ENCODE measurements around the gene DHX34.
"Not testable (repeated sequence)": the region's sequence is repeated elsewhere in the genome, so short reads cannot be mapped to it uniquely, and the experiment has no call there.

Gene DHX34

DNA sequence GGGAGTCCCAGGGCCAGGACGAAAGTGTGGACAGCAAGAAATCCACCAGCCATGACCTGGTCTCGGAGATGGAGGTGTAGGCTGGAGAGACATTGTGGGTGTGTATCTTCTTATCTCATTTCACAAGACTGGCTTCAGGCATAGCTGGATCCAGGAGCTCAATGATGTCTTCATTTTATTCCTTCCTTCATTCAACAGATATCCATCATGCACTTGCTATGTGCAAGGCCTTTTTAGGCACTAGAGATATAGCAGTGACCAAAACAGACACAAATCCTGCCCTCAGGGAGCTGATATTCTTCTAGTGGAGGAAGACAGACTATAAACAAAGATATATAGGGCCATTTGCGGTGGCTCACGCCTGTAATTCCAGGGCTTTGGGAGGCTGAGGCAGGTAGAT lies 7.4 kb upstream of the DHX34 start:
- DNase-seq (ENCODE audit: insufficient read length, low spot score) = no peak
- TF ChIP-seq POLR2A (IDR thresholded peaks at IDR 0.05; ENCODE audit: low read depth, low read length) = no peak
- FAIRE-seq = no peak

DNA sequence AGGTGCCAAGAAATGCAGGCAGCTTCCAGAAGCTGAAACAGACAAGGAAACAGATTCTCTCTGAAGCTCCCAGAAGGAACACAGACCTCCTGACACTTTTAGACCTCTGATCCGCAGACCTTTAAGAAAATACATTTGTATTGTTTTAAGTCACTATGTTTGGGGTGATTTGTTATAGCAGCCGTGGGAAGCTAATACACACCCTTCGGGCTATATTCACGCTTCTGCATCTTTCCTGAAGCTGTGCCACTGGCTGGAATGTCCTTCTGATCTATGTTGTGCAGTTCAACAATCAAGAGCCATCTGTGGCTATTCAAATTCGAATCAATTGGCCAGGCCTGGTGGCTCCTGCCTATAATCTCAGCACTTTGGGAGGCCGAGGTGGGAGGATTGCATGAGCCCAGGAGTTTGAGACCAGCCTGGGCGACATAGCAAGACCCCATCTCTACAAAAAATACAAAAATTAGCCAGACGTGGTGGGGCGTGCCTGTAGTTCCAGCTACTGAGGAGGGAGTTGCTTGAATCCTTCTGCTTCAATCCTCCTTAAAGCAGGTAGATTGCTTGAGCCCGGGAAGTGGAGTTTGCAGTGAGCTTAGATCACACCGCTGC lies 5.8 kb upstream of the DHX34 start:
- FAIRE-seq (no peak), DNase-seq (ENCODE audit: insufficient read length, low spot score) (no peak)
- no peak for TF ChIP-seq POLR2A (IDR thresholded peaks at IDR 0.05; ENCODE audit: low read depth, low read length)

DNA sequence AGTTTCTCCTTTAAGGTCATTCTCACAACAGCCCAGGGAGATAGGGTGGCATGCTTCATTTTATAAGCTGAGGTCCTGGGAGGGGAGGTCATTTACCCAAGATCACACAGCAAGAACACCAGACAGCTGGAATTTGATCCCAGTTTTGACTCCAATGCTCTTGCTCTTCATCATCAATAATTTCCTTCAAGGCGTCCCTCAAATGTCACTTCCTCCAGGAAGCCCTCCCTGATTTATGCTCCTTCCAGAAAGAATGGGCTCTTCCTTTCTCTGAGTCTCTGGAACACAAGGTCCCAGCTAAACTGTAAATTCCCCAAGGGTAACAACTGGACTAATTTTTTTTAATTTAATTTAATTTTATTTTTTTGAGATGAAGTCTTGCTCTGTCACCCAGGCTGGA lies 4.7 kb upstream of the DHX34 start:
- no peak for TF ChIP-seq POLR2A (IDR thresholded peaks at IDR 0.05; ENCODE audit: low read depth, low read length)
- no peak for FAIRE-seq

DNA sequence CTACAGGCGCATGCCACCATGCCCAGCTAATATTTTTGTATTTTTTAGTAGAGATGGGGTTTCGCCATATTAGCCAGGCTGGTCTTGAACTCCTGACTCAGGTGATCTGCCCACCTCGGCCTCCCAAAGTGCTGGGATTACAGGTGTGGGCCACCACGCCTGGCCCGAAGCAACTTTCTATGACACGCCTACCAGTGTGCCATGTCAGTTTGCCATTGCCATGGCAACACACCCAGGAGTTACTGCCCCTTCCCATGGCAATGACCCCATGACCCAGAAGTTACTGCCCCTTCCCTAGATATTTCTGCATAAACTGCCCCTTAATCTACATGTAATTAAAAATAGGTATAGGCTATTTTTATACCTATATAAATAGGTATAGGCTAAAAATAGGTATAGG lies 3.1 kb upstream of the DHX34 start:
- FAIRE-seq; DNase-seq (ENCODE audit: insufficient read length, low spot score): not testable (repeated sequence)

More for the DNA sequence above, 4.7 kb upstream of the DHX34 start:
- no peak for DNase-seq (ENCODE audit: insufficient read length, low spot score)

DNA sequence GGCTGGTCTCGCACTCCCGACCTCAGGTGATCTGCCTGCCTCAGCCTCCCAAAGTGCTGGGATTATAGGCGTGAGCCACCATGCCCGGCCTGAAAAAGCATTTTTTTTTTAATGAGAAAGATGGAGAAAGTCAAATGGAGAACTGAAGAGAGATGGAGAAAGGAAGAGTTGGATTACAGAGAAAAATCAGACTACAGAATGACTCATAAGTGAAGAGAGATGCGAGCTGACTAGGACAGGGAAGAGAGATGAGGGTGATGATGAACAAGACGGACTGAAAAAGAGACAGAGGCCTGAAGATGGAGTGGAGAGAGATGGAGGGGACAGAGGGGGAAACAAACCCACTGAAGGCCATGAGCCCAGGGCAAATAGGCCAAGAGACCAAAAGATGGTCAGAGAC lies 1.5 kb downstream of the DHX34 start:
- no peak for DNase-seq (ENCODE audit: insufficient read length, low spot score)
- FAIRE-seq = no peak

DNA sequence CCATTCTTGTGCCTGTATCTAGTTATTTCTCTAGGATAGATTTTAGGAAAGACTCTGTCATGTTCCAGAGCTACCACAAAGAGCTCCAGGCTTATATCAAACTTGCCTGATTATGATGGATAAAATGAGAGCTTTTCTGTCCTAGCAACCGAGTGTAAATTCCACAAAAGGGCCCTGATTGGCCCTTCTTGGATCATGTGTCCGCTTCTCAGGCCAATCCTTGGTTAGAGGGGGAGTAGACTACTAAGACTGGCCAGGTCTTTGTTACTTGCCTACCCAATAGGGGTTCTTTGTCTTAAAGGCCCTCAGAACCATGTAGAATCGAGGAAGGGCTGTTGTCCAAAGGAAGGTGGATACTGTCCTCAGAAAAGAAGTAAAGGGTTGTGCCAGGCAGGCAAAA lies 2.4 kb downstream of the DHX34 start:
- DNase-seq (ENCODE audit: insufficient read length, low spot score) (no peak), FAIRE-seq (no peak)
- no peak for TF ChIP-seq POLR2A (IDR thresholded peaks at IDR 0.05; ENCODE audit: low read depth, low read length)

More for the DNA sequence above, 1.5 kb downstream of the DHX34 start:
- no peak for TF ChIP-seq POLR2A (IDR thresholded peaks at IDR 0.05; ENCODE audit: low read depth, low read length)

DNA sequence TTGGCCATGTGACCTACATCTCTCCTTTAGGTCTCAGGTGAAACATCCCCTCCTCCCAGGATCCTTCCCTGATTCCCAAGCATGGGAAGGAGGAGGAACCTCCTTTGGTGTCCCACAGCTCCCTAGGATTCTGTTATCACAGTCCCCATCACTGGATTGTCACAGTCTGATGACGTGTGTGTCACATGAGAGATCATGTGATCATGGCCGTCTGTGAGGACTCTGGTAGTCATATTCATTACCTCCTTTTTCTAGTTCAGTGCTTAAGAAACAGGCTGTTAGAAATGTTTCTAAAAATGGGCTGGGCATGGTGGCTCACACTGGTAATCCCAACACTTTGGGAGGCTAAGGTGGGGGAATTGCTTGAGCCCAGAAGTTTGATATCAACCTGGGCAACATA lies 3.0 kb downstream of the DHX34 start:
- no peak for TF ChIP-seq POLR2A (IDR thresholded peaks at IDR 0.05; ENCODE audit: low read depth, low read length)
- no peak for FAIRE-seq
- DNase-seq (ENCODE audit: insufficient read length, low spot score) = no peak

DNA sequence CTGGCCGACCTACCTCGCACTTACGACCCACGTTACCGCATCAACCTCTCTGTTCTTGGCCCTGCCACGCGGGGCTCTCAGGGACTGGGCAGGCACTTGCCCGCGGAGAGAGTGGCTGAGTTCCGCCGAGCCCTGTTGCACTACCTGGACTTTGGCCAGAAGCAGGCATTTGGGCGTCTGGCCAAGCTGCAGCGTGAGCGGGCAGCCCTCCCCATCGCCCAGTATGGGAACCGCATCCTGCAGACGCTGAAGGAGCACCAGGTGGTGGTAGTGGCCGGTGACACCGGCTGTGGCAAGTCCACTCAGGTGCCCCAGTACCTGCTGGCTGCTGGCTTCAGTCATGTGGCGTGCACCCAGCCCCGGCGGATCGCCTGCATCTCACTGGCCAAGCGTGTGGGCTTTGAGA lies 4.2 kb downstream of the DHX34 start:
- no peak for FAIRE-seq
- no peak for TF ChIP-seq POLR2A (IDR thresholded peaks at IDR 0.05; ENCODE audit: low read depth, low read length)
- DNase-seq (ENCODE audit: insufficient read length, low spot score) = no peak

DNA sequence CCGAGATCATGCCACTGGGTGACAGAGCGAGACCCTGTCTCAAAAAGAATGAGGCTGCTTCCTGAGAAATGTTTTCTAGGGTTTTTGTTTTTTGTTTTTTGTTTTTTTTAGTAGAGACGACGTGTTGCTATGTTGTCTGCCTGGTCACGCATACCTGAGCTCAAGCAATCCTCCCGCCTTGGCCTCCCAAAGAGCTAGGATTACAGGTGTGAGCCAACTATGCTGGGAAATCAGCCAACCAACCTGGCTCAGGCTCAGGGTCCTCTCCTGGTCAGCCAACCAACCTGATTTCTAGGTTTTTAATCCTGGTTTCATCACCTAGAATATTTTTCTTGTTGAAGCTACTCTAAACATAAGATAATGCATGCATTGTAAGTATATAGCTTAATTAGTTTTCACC lies 7.8 kb downstream of the DHX34 start:
- FAIRE-seq = no peak
- DNase-seq (ENCODE audit: insufficient read length, low spot score) = no peak
- no peak for TF ChIP-seq POLR2A (IDR thresholded peaks at IDR 0.05; ENCODE audit: low read depth, low read length)

DNA sequence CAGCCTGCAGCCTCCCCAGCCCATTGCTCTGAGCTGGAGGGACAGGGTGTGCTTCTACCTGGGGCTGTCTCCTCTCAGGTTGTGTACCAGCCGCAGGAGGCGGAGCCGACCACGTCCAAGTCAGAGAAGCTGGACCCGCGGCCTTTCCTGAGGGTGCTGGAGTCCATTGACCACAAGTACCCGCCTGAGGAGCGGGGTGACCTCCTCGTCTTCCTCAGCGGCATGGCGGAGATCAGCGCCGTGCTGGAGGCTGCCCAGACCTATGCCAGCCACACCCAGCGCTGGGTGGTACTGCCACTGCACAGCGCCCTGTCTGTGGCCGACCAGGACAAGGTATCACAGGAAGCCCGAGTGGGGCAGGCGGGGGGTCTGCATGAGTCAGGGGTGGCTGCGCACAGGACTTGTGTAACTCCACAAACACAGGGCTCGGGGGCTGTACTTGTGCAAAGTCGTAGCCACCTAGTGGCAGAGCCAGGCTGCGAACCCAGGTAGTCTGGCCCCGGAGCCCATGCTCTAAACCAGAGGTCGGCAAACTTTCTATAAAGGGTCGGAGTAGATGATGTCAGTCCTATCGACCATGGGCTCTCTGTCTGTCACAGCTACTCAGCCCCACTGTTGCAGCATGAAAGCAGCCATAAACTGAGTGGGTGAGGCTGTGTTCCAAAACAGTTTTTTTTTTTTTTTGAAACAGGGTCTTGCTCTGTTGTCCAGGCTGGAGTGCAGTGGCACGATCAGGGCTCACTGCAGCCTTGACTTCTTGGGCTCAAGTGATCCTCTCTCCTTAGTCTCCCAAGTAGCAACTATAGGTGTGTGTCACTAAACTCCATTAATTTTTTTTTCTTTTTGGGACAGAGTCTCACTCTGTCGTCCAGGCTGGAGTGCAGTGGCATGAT lies 8.9 kb downstream of the DHX34 start:
- no peak for DNase-seq (ENCODE audit: insufficient read length, low spot score)
- no peak for TF ChIP-seq POLR2A (IDR thresholded peaks at IDR 0.05; ENCODE audit: low read depth, low read length)
- no peak for FAIRE-seq

DNA sequence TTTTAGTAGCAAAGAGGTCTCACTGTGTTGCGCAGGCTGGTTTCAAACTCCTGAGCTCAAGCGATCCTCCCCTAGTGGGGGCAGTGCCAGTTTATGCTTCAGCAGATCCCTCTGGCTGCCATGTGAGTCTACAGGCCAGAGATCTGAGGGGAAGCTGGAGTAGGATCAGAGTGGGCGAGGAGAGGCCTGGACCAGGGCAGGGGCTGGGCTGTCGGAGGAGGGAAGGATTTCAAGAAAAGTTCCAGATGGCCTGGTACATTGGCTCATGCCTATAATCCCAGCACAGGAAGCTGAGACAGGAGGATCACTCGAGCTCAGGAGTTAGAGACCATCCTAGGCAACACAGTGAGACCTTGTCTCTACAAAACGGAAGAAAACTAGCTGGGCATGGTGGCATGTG lies 9.8 kb downstream of the DHX34 start:
- no peak for TF ChIP-seq POLR2A (IDR thresholded peaks at IDR 0.05; ENCODE audit: low read depth, low read length)
- FAIRE-seq = no peak

DNA sequence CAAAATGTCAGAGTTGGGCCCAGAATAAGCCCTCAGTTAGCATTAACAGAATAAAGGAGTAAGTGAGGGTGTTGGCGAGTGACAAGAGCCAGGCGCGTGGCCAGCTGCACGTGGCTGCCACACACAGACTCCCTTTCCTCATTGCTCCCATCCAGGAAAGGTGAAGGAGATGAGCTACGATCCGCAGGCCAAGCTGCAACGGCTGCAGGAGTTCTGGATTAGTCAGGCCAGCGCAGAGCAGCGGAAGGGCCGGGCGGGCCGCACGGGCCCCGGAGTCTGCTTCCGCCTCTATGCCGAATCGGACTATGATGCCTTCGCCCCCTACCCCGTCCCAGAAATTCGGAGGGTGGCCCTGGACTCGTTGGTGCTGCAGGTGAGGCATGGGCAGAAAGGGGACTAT lies 13.2 kb downstream of the DHX34 start:
- no peak for TF ChIP-seq POLR2A (IDR thresholded peaks at IDR 0.05; ENCODE audit: low read depth, low read length)
- DNase-seq (ENCODE audit: insufficient read length, low spot score) (no peak), FAIRE-seq (no peak)

More for the DNA sequence above, 9.8 kb downstream of the DHX34 start:
- no peak for DNase-seq (ENCODE audit: insufficient read length, low spot score)

DNA sequence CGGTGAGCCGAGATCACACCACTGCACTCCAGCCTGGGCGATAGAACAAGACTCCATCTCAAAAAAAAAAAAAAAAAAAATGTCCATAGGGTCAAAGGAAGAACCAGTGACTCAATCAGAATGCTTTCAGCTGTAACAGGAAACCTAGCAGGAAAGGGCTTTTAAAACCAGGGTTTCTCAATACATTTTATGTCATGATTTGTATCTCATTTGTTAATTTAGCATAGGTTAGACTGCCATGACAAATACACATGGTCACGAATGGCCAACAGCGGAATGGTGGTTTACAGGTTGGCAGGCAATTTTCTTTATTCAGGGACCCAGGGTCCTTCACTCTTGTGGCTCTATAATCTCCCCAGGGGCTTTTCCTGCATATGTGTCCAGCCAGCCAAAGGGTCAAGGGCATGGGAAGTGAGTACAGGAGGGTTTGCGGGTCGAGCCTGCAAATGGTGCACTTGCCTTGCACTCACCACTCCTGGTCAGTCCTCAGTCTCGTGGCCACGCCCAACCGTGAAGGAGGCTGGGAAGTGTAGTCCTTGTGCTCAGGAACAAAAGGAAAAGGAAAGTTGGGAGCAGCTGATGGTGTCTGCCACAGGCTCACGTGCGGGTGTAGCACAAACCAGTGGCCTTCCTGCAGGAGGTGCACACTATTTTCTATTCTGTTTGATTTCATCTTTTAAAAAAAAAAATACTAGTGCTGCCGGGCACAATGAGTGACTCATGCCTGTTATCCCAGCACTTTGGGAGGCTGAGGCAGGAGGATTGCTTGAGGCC lies 14.8 kb downstream of the DHX34 start:
- no peak for DNase-seq (ENCODE audit: insufficient read length, low spot score)
- FAIRE-seq = no peak
- no peak for TF ChIP-seq POLR2A (IDR thresholded peaks at IDR 0.05; ENCODE audit: low read depth, low read length)

DNA sequence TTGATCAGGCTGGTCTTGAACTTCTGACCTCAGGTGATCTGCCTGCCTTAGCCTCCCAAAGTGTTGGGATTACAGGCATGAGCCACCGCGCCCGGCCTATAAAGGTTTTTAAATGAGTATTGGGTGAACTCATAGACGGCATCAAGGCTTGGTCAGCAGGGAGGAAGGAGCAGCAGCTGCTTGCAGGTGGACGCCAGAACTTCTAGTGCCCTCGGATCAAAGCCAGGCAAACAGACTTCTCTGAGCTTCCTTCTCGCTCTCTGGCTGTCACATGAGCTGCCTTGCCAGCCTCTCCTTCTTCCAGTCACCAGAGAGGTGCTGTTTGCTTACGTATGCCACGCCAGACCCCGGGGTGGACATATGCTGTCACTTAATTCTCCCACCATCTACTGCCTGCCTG lies 16.3 kb downstream of the DHX34 start:
- not testable (repeated sequence) for FAIRE-seq; DNase-seq (ENCODE audit: insufficient read length, low spot score)

All from H54 (cell line).